Fibroblast of mammary gland (primary cell): ENCODE data around the gene FHIT.

Experiments used
- DNase-seq: peaks from one replicate; pipeline ENCODE4 v3.0.0-alpha.2; 2010; ENCODE audit warnings: low read depth
- H3K4me3 ChIP-seq: 2 replicates; pipeline ENCODE4 v1.5.1; 2011; ENCODE audit warnings: low read depth, mild to moderate bottlenecking, low read length, moderate library complexity; ENCODE audit not compliant: control insufficient read depth
- TF ChIP-seq, protein P1 (sequence below): conservative IDR thresholded peaks from 2 replicates; pipeline ENCODE4 v1.5.1; 2011; ENCODE audit warnings: low read depth, low read length, inconsistent platforms; ENCODE audit not compliant: control insufficient read depth, insufficient read depth

The FHIT gene

DNA sequence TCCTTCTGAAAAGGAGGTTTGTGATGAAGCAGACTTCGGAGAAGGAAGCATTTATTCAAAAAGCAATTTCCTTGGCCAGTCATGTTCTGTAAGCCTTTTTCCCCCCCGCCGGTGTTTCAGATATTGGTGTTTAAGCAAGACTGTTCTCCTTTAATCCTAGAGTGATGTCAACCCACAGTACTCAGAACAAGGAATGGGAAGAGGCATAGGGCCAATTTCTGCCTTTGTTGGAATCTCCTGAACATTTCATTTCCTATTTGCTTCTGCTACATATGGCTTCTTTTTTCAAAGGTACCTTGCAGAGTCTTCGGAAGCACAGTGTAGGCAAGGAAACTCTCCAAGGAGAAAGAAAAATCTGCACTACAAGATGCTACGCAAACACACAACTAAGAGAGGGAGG is 1488.3 kb downstream of the FHIT start:
- H3K4me3 ChIP-seq: no peak overlapping the region
- DNase-seq: peak; percentile 30
- TF ChIP-seq, protein P1, sequence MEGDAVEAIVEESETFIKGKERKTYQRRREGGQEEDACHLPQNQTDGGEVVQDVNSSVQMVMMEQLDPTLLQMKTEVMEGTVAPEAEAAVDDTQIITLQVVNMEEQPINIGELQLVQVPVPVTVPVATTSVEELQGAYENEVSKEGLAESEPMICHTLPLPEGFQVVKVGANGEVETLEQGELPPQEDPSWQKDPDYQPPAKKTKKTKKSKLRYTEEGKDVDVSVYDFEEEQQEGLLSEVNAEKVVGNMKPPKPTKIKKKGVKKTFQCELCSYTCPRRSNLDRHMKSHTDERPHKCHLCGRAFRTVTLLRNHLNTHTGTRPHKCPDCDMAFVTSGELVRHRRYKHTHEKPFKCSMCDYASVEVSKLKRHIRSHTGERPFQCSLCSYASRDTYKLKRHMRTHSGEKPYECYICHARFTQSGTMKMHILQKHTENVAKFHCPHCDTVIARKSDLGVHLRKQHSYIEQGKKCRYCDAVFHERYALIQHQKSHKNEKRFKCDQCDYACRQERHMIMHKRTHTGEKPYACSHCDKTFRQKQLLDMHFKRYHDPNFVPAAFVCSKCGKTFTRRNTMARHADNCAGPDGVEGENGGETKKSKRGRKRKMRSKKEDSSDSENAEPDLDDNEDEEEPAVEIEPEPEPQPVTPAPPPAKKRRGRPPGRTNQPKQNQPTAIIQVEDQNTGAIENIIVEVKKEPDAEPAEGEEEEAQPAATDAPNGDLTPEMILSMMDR: no peak

GRCh38 chr3:59759298-59760031 is 1491.8 kb downstream of the FHIT start:
- TF ChIP-seq, protein P1: no peak
- peak; percentile 18 for DNase-seq
- H3K4me3 ChIP-seq: no peak overlapping the region

DNA sequence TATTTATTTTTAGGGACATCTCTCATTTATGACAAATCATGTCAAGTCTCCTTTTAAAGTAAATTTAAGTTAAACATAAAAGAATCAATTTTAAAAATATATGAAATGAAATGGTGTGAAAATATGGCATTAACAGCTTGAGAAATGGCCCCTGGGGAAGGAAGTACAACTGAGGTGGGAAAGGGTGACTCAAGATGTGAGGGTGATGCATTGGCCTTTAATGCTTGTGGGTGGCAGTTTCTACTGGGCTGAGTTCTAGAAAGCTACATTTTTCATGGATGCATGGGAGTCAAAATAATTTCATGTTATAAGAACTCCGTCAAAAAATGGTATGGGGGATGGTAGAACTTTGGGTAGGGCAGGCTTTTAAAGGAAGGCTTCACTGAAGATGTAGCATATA is 1492.6 kb downstream of the FHIT start:
- TF ChIP-seq, protein P1: no peak
- H3K4me3 ChIP-seq: no peak overlapping the region
- DNase-seq: peak; percentile 7

DNA sequence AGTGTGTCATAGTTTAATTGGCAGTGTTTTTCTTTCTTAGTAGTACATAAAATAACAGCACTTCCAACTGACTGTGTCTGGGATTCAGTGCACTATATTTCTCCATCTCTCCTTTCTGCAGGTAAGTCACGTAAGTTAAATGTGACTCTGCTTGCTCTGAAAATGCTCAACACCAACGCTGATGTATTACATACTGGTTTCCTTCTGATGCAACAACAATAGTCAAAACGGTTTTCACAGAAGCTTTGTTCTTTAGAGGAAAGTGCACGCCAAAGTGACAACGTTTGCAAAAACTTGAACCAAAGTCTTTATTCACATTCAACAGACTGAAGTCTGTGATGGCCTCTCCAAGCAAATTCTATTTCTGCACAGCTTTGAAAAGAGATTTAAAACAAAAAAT is 1494.3 kb downstream of the FHIT start:
- DNase-seq: no peak
- TF ChIP-seq, protein P1: no peak
- no peak overlapping the region for H3K4me3 ChIP-seq

DNA sequence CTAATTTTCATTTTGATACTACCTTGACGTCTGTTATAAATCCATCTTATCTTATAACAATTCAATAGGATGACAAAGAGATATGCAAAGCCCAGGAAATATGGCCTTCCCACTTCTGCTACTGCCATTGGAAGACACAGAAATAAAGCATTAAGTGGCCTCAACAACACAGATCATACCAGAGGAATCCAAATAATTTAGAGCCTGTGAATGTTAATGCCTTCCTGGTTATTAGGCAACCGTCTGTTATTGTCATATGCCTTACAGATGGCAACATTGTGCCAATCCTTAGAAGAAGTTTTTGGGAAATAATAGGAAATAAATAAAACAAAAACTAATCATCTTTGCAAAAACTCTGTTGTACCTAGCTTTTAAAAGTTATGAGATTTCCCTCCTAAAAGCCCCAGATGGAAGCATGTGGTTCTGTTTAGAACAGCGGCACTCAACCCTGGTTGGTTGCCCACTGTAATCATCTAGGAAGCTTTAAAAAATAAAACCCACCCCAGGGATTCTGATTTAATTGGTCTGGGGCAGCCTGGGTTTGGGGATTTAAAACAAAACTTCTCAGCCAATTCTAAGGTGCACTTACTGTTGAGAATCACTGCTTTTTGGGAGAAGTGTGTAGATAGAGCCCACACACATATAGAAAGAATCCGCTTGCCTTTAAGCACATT is 1496.7 kb downstream of the FHIT start:
- DNase-seq: no peak
- H3K4me3 ChIP-seq: no peak overlapping the region

DNA sequence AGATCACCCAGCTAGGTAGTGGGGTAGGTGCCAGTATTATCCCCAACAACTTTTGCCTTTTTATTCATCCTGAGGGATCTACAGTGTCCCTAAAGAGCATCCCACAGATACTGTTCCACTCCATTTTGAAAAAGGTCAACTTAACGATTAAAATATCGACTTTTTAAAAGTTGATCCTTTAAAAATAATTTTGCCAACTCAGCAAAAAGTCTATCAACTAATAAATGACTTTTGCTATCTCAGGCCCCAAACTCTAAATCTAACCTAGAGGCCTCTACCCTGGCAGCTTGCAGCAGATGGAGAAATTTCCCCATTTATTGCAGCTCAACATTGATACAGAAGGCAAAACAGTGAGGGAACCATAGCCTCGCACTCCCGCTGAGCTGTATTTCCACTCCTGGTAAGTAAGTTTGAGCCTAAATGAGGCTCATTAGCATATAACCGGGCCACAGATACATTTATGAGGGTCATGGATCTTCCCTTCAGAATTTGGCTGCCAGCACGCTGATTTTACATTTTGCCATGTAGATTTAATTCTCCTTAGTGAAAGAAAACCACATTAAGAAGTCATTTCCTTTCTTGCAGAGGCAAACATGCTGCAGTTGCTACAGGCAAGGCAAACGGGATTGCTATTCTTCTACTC is 1497.3 kb downstream of the FHIT start:
- no peak for DNase-seq
- H3K4me3 ChIP-seq: no peak overlapping the region
- TF ChIP-seq, protein P1: no peak

More for the DNA sequence above, 1496.7 kb downstream of the FHIT start:
- TF ChIP-seq, protein P1: no peak
